Stimulated activated memory B cell treated with anti-CD40 and anti-IgM and Interleukin-4, amounts not matched to agents 10 μg/mL and 1 μg/mL and 100 μg/mL, for 72 hours (primary cell): ENCODE data around the gene UAP1L1.
A peak's percentile ranks its signal among the peaks of the same experiment; 100 is the strongest.
"Not testable (repeated sequence)": the region's sequence is repeated elsewhere in the genome, so short reads cannot be mapped to it uniquely, and the experiment has no call there.

ENCODE experiments used
- ATAC-seq: fragments of 150-1000 bp; cut with Tn5 transposase; 2 replicates; pipeline ENCODE4 v1.10.0; 2021
- H3K27ac Mint-ChIP-seq: one replicate; pipeline ENCODE4 v1.8.0; 2022; ENCODE audit warnings: mild to moderate bottlenecking, mixed read lengths
- H3K27me3 Mint-ChIP-seq: one replicate; pipeline ENCODE4 v1.8.0; 2022; ENCODE audit warnings: mixed read lengths
- H3K36me3 Mint-ChIP-seq: one replicate; pipeline ENCODE4 v1.8.0; 2022; ENCODE audit warnings: mixed read lengths
- H3K4me1 Mint-ChIP-seq: one replicate; pipeline ENCODE4 v1.8.0; 2022; ENCODE audit warnings: mixed read lengths
- H3K4me3 Mint-ChIP-seq: one replicate; pipeline ENCODE4 v1.8.0; 2022; ENCODE audit warnings: mild to moderate bottlenecking, moderate library complexity, mixed read lengths
- H3K9me3 Mint-ChIP-seq: one replicate; pipeline ENCODE4 v1.8.0; 2022; ENCODE audit warnings: mixed read lengths

The UAP1L1 gene

GRCh38 chr9:137062798-137063197 is 14.5 kb upstream of the UAP1L1 start:
- H3K9me3 Mint-ChIP-seq, H3K36me3 Mint-ChIP-seq, H3K4me1 Mint-ChIP-seq, H3K4me3 Mint-ChIP-seq, ATAC-seq, H3K27me3 Mint-ChIP-seq, H3K27ac Mint-ChIP-seq: not testable (repeated sequence)

- no peak for ATAC-seq
- Mint-ChIP-seq H3K4me3 (no peak overlapping the region), H3K4me1 (peaks cover 14% of the 10 kb centered on the region), H3K36me3 (no peaks in the 10 kb centered on the region), H3K27ac (no peak overlapping the region), H3K27me3 (peaks cover 10% of the 10 kb centered on the region), H3K9me3 (no peaks in the 10 kb centered on the region)
Measured at GRCh38 chr9:137063311-137064026, 13.8 kb upstream of the UAP1L1 start.

- H3K4me3 Mint-ChIP-seq = no peak overlapping the region
- H3K36me3 Mint-ChIP-seq = no peaks in the 10 kb centered on the region
- H3K27ac Mint-ChIP-seq = no peak overlapping the region
- ATAC-seq = no peak
- peaks cover 10% of the 10 kb centered on the region for H3K27me3 Mint-ChIP-seq
- no peaks in the 10 kb centered on the region for H3K9me3 Mint-ChIP-seq
- H3K4me1 Mint-ChIP-seq = peaks cover 14% of the 10 kb centered on the region
Measured at GRCh38 chr9:137064027-137064879, 13.1 kb upstream of the UAP1L1 start.

GRCh38 chr9:137064880-137065164 is 12.5 kb upstream of the UAP1L1 start:
- H3K4me3 Mint-ChIP-seq = no peak overlapping the region
- H3K36me3 Mint-ChIP-seq = no peaks in the 10 kb centered on the region
- no peak for ATAC-seq
- H3K9me3 Mint-ChIP-seq = no peaks in the 10 kb centered on the region
- peaks cover 14% of the 10 kb centered on the region for H3K4me1 Mint-ChIP-seq
- H3K27ac Mint-ChIP-seq = no peak overlapping the region
- peaks cover 10% of the 10 kb centered on the region for H3K27me3 Mint-ChIP-seq

GRCh38 chr9:137065336-137065967 is 11.9 kb upstream of the UAP1L1 start:
- ATAC-seq = no peak
- H3K27ac Mint-ChIP-seq = no peak overlapping the region
- H3K9me3 Mint-ChIP-seq = no peaks in the 10 kb centered on the region
- H3K27me3 Mint-ChIP-seq = peaks cover 10% of the 10 kb centered on the region
- peaks cover 15% of the 10 kb centered on the region for H3K4me1 Mint-ChIP-seq
- no peak overlapping the region for H3K4me3 Mint-ChIP-seq
- no peaks in the 10 kb centered on the region for H3K36me3 Mint-ChIP-seq

GRCh38 chr9:137066096-137066861 is 11.0 kb upstream of the UAP1L1 start:
- Mint-ChIP-seq H3K4me1 (peaks cover 23% of the 10 kb centered on the region), H3K36me3 (no peaks in the 10 kb centered on the region), H3K9me3 (no peaks in the 10 kb centered on the region), H3K27me3 (peaks cover 10% of the 10 kb centered on the region), H3K4me3 (no peak overlapping the region), H3K27ac (no peak overlapping the region)
- ATAC-seq = no peak

- ATAC-seq = peak; percentile 75
- peaks cover 10% of the 10 kb centered on the region for H3K27me3 Mint-ChIP-seq
- peak overlapping the region; percentile 19 for H3K4me3 Mint-ChIP-seq
- H3K4me1 Mint-ChIP-seq = peaks cover 25% of the 10 kb centered on the region
- H3K36me3 Mint-ChIP-seq = no peaks in the 10 kb centered on the region
- no peak overlapping the region for H3K27ac Mint-ChIP-seq
- H3K9me3 Mint-ChIP-seq = no peaks in the 10 kb centered on the region
Measured at GRCh38 chr9:137067860-137068538, 9.3 kb upstream of the UAP1L1 start.

- no peaks in the 10 kb centered on the region for H3K9me3 Mint-ChIP-seq
- H3K27ac Mint-ChIP-seq = no peak overlapping the region
Measured at GRCh38 chr9:137068539-137069507, 8.5 kb upstream of the UAP1L1 start.

GRCh38 chr9:137069508-137070091 is 7.7 kb upstream of the UAP1L1 start:
- Mint-ChIP-seq H3K36me3 (no peaks in the 10 kb centered on the region), H3K4me3 (peak overlapping the region; percentile 39), H3K27me3 (no peaks in the 10 kb centered on the region), H3K27ac (no peak overlapping the region), H3K9me3 (no peaks in the 10 kb centered on the region), H3K4me1 (peaks cover 30% of the 10 kb centered on the region)
- no peak for ATAC-seq

More at GRCh38 chr9:137068539-137069507, 8.5 kb upstream of the UAP1L1 start:
- no peaks in the 10 kb centered on the region for H3K36me3 Mint-ChIP-seq
- H3K27me3 Mint-ChIP-seq = peaks cover 8% of the 10 kb centered on the region
- H3K4me1 Mint-ChIP-seq = peaks cover 31% of the 10 kb centered on the region
- no peak for ATAC-seq
- peak overlapping the region; percentile 39 for H3K4me3 Mint-ChIP-seq

GRCh38 chr9:137070201-137070905 is 7.0 kb upstream of the UAP1L1 start, which contains the start of gene SAPCD2:
SAPCD2 (minus strand) TSS chr9:137070557; CDS start chr9:137070460, 97 bp downstream.
- H3K36me3 Mint-ChIP-seq = no peaks in the 10 kb centered on the region
- no peaks in the 10 kb centered on the region for H3K27me3 Mint-ChIP-seq
- no peaks in the 10 kb centered on the region for H3K9me3 Mint-ChIP-seq
- peaks cover 35% of the 10 kb centered on the region for H3K4me1 Mint-ChIP-seq
- peak within 1 kb of the TSS; percentile 73 for H3K27ac Mint-ChIP-seq
- peak within 1 kb of the TSS; percentile 84 for H3K4me3 Mint-ChIP-seq
- ATAC-seq = peak; percentile 95

- Mint-ChIP-seq H3K4me3 (peak overlapping the region; percentile 84), H3K27ac (peak overlapping the region; percentile 73), H3K4me1 (peaks cover 35% of the 10 kb centered on the region), H3K27me3 (no peaks in the 10 kb centered on the region), H3K36me3 (no peaks in the 10 kb centered on the region), H3K9me3 (no peaks in the 10 kb centered on the region)
- peak; percentile 4 for ATAC-seq
Measured at GRCh38 chr9:137070906-137071275, 6.4 kb upstream of the UAP1L1 start.

- Mint-ChIP-seq H3K4me3 (peak overlapping the region; percentile 84), H3K9me3 (no peaks in the 10 kb centered on the region), H3K36me3 (no peaks in the 10 kb centered on the region), H3K4me1 (peaks cover 35% of the 10 kb centered on the region), H3K27ac (peak overlapping the region; percentile 73), H3K27me3 (no peaks in the 10 kb centered on the region)
- ATAC-seq = no peak
Measured at GRCh38 chr9:137071282-137071681, 6.0 kb upstream of the UAP1L1 start.

GRCh38 chr9:137073992-137074399 is 3.3 kb upstream of the UAP1L1 start:
- no peaks in the 10 kb centered on the region for H3K9me3 Mint-ChIP-seq

More at GRCh38 chr9:137073992-137074399, 3.3 kb upstream of the UAP1L1 start:
- ATAC-seq = no peak
- no peak overlapping the region for H3K27ac Mint-ChIP-seq
- no peak overlapping the region for H3K4me3 Mint-ChIP-seq
- H3K4me1 Mint-ChIP-seq = peaks cover 40% of the 10 kb centered on the region
- H3K27me3 Mint-ChIP-seq = no peaks in the 10 kb centered on the region
- H3K36me3 Mint-ChIP-seq = no peaks in the 10 kb centered on the region
